Activated CD4-positive, alpha-beta T cell treated with anti-CD3 and anti-CD28 coated beads, Interleukin-2, amount 10 ng/mL, durations not matched to agents 24 days and 14 days (primary cell): Measurements from ENCODE around the gene PES1. TPM values are rescaled to one million over a fixed set of nuclear protein-coding genes. Genes with fewer than 3 reads are reported as not detected.
"Not testable (repeated sequence)": the region's sequence is repeated elsewhere in the genome, so short reads cannot be mapped to it uniquely, and the experiment has no call there.

Experiments
- DNase-seq: peaks from one replicate; pipeline ENCODE4 v3.0.0; 2022
- H3K27ac Mint-ChIP-seq: one replicate; pipeline ENCODE4 v1.8.0; 2022; ENCODE audit warnings: mild to moderate bottlenecking, mixed read lengths
- H3K27me3 Mint-ChIP-seq: one replicate; pipeline ENCODE4 v1.8.0; 2022; ENCODE audit warnings: mixed read lengths
- H3K36me3 Mint-ChIP-seq: one replicate; pipeline ENCODE4 v1.8.0; 2022; ENCODE audit warnings: low read depth, mild to moderate bottlenecking, mixed read lengths
- H3K4me1 Mint-ChIP-seq: one replicate; pipeline ENCODE4 v1.8.0; 2021; ENCODE audit warnings: mixed read lengths
- H3K4me3 Mint-ChIP-seq: one replicate; pipeline ENCODE4 v1.8.0; 2022; ENCODE audit warnings: mild to moderate bottlenecking, moderate library complexity, mixed read lengths
- H3K9me3 Mint-ChIP-seq: one replicate; pipeline ENCODE4 v1.8.0; 2021; ENCODE audit warnings: mixed read lengths
- intact Hi-C: fragments of 100-400 bp; cut with micrococcal nuclease; formaldehyde crosslinking; loops from one replicate; pipeline ENCODE4 v1.15.1; 2023
- total RNA-seq: library from RNA; stranded (reverse); gene quantifications from 2 replicates; pipeline ENCODE4 v1.2.3, GENCODE V29; 2022

PES1 gene
- total RNA-seq, 1 donor from 2014 or later, result 170 TPM

- intact Hi-C loops, result no loop called here
- H3K36me3 Mint-ChIP-seq, result peaks cover 51% of the 10 kb centered on the region
- DNase-seq, result no peak
- H3K27ac Mint-ChIP-seq, result no peak overlapping the region
- no peaks in the 10 kb centered on the region for H3K4me1 Mint-ChIP-seq
- peaks cover 3% of the 10 kb centered on the region for H3K27me3 Mint-ChIP-seq
- no peaks in the 10 kb centered on the region for H3K9me3 Mint-ChIP-seq
- H3K4me3 Mint-ChIP-seq, result no peak overlapping the region
Observed at GRCh38 chr22:30575859-30576258, 15.9 kb downstream of the PES1 start.

GRCh38 chr22:30574997-30575671 is 16.6 kb downstream of the PES1 start:
- DNase-seq, result no peak
- Mint-ChIP-seq H3K4me3 (no peak overlapping the region), H3K4me1 (no peaks in the 10 kb centered on the region), H3K36me3 (peaks cover 43% of the 10 kb centered on the region), H3K27me3 (peaks cover 3% of the 10 kb centered on the region), H3K9me3 (no peaks in the 10 kb centered on the region), H3K27ac (no peak overlapping the region)
- intact Hi-C loops, result no loop called here

GRCh38 chr22:30574095-30574981 is 17.4 kb downstream of the PES1 start, which contains the start of gene GAL3ST1:
TSS of gene GAL3ST1 (minus strand) at chr22:30574665. CDS start at chr22:30557392, 17,273 bp downstream.
- peaks cover 4% of the 10 kb centered on the region for H3K27me3 Mint-ChIP-seq
- no peak for DNase-seq
- H3K27ac Mint-ChIP-seq, result no peak within 1 kb of the TSS
- H3K9me3 Mint-ChIP-seq, result no peaks in the 10 kb centered on the region
- intact Hi-C loops, result no loop called here
- H3K36me3 Mint-ChIP-seq, result peaks cover 36% of the 10 kb centered on the region
- no peaks in the 10 kb centered on the region for H3K4me1 Mint-ChIP-seq
- H3K4me3 Mint-ChIP-seq, result no peak within 1 kb of the TSS

GRCh38 chr22:30573594-30574094 is 18.1 kb downstream of the PES1 start:
- no peak overlapping the region for H3K27ac Mint-ChIP-seq
- peaks cover 6% of the 10 kb centered on the region for H3K27me3 Mint-ChIP-seq
- H3K36me3 Mint-ChIP-seq, result peaks cover 29% of the 10 kb centered on the region
- no peaks in the 10 kb centered on the region for H3K9me3 Mint-ChIP-seq
- H3K4me1 Mint-ChIP-seq, result no peaks in the 10 kb centered on the region
- H3K4me3 Mint-ChIP-seq, result no peak overlapping the region
- intact Hi-C loops, result no loop called here
- DNase-seq, result peak; percentile 54

- Mint-ChIP-seq H3K4me3 (no peak overlapping the region), H3K27me3 (peaks cover 6% of the 10 kb centered on the region), H3K27ac (no peak overlapping the region), H3K36me3 (peaks cover 28% of the 10 kb centered on the region), H3K9me3 (no peaks in the 10 kb centered on the region), H3K4me1 (no peaks in the 10 kb centered on the region)
- intact Hi-C loops, result no loop called here
- no peak for DNase-seq
Observed at GRCh38 chr22:30572840-30573593, 18.7 kb downstream of the PES1 start.

- Mint-ChIP-seq H3K27ac (no peak overlapping the region), H3K4me3 (no peak overlapping the region), H3K27me3 (peaks cover 6% of the 10 kb centered on the region), H3K4me1 (no peaks in the 10 kb centered on the region), H3K9me3 (no peaks in the 10 kb centered on the region), H3K36me3 (peaks cover 21% of the 10 kb centered on the region)
- DNase-seq, result no peak
- intact Hi-C loops, result no loop called here
Observed at GRCh38 chr22:30572210-30572609, 19.5 kb downstream of the PES1 start.

- no peak for DNase-seq
- peaks cover under 1% of the 10 kb centered on the region for H3K36me3 Mint-ChIP-seq
Observed at GRCh38 chr22:30569674-30570202, 22.0 kb downstream of the PES1 start.

GRCh38 chr22:30568137-30568805 is 23.4 kb downstream of the PES1 start:
- Mint-ChIP-seq H3K27me3 (peaks cover 3% of the 10 kb centered on the region), H3K4me3 (no peak overlapping the region), H3K27ac (no peak overlapping the region), H3K9me3 (no peaks in the 10 kb centered on the region), H3K4me1 (no peaks in the 10 kb centered on the region), H3K36me3 (no peaks in the 10 kb centered on the region)
- DNase-seq, result no peak
- intact Hi-C loops, result no loop called here

More at GRCh38 chr22:30569674-30570202, 22.0 kb downstream of the PES1 start:
- Mint-ChIP-seq H3K27me3 (peaks cover 4% of the 10 kb centered on the region), H3K27ac (no peak overlapping the region), H3K4me3 (no peak overlapping the region), H3K9me3 (no peaks in the 10 kb centered on the region), H3K4me1 (no peaks in the 10 kb centered on the region)
- intact Hi-C loops, result no loop called here

GRCh38 chr22:30567277-30567676 is 24.4 kb downstream of the PES1 start:
- H3K27me3 Mint-ChIP-seq, H3K9me3 Mint-ChIP-seq, DNase-seq, H3K4me1 Mint-ChIP-seq, H3K36me3 Mint-ChIP-seq, intact Hi-C loops, H3K4me3 Mint-ChIP-seq, H3K27ac Mint-ChIP-seq: not testable (repeated sequence)

- Mint-ChIP-seq H3K36me3 (no peaks in the 10 kb centered on the region), H3K4me1 (no peaks in the 10 kb centered on the region), H3K27ac (no peak overlapping the region), H3K27me3 (peaks cover 3% of the 10 kb centered on the region), H3K9me3 (no peaks in the 10 kb centered on the region), H3K4me3 (no peak overlapping the region)
- intact Hi-C loops, result no loop called here
- no peak for DNase-seq
Observed at GRCh38 chr22:30566125-30566524, 25.6 kb downstream of the PES1 start.

GRCh38 chr22:30565341-30565740 is 26.4 kb downstream of the PES1 start:
- Mint-ChIP-seq H3K36me3 (no peaks in the 10 kb centered on the region), H3K27ac (no peak overlapping the region), H3K27me3 (peaks cover 3% of the 10 kb centered on the region), H3K4me3 (no peak overlapping the region), H3K9me3 (no peaks in the 10 kb centered on the region), H3K4me1 (no peaks in the 10 kb centered on the region)
- DNase-seq, result no peak
- intact Hi-C loops, result no loop called here

- no peaks in the 10 kb centered on the region for H3K9me3 Mint-ChIP-seq
- H3K36me3 Mint-ChIP-seq, result no peaks in the 10 kb centered on the region
- intact Hi-C loops, result no loop called here
- peaks cover 3% of the 10 kb centered on the region for H3K27me3 Mint-ChIP-seq
- H3K4me3 Mint-ChIP-seq, result no peak overlapping the region
- no peaks in the 10 kb centered on the region for H3K4me1 Mint-ChIP-seq
- no peak overlapping the region for H3K27ac Mint-ChIP-seq
- DNase-seq, result no peak
Observed at GRCh38 chr22:30564761-30565119, 27.0 kb downstream of the PES1 start.

GRCh38 chr22:30564045-30564760 is 27.5 kb downstream of the PES1 start:
- no peaks in the 10 kb centered on the region for H3K36me3 Mint-ChIP-seq
- H3K9me3 Mint-ChIP-seq, result no peaks in the 10 kb centered on the region
- no peaks in the 10 kb centered on the region for H3K4me1 Mint-ChIP-seq
- peaks cover 1% of the 10 kb centered on the region for H3K27me3 Mint-ChIP-seq
- intact Hi-C loops, result no loop called here
- no peak overlapping the region for H3K27ac Mint-ChIP-seq
- DNase-seq, result no peak
- no peak overlapping the region for H3K4me3 Mint-ChIP-seq
